ENCODE results near the gene CERS6.

GRCh38 chr2:168666339-168666738 lies 210.3 kb downstream of the CERS6 start:
- TF ChIP-seq GATA2 (IDR thresholded peaks at IDR 0.05; ENCODE audit: low read depth, low read length), result no peak
- TF ChIP-seq GATA3 (IDR thresholded peaks at IDR 0.05; ENCODE audit: low read depth, low read length), result no peak
